ENCODE measurements around the gene CST11.
"Not testable (repeated sequence)": the region's sequence is repeated elsewhere in the genome, so short reads cannot be mapped to it uniquely, and the experiment has no call there.

Gene CST11

GRCh38 chr20:23476015-23476754 lies 23.5 kb upstream of the CST11 start:
- no peak overlapping the region for H3K4me3 ChIP-seq (replicated peaks; ENCODE audit: insufficient read depth, low read length)
- TF ChIP-seq SPI1 (IDR thresholded peaks at IDR 0.05; ENCODE audit: borderline replicate concordance, low read depth) (no peak), REST (IDR thresholded peaks at IDR 0.05; ENCODE audit: insufficient replicate concordance, low read depth) (no peak), POLR2AphosphoS5 (IDR thresholded peaks at IDR 0.05; ENCODE audit: low read depth) (no peak), GABPA (IDR thresholded peaks at IDR 0.05; ENCODE audit: low read depth) (no peak), CTCF (IDR thresholded peaks at IDR 0.05; ENCODE audit: insufficient read depth, low read length) (no peak)
- no peak for DNase-seq (ENCODE audit: low read depth in 1 of 2, low spot score in 1 of 2)
- no peaks in the 10 kb centered on the region for H3K27me3 ChIP-seq (ENCODE audit: insufficient read depth, poor library complexity, severe bottlenecking)
- no peak overlapping the region for H3K27ac ChIP-seq (replicated peaks)

GRCh38 chr20:23475395-23475794 lies 22.7 kb upstream of the CST11 start:
- TF ChIP-seq GABPA (IDR thresholded peaks at IDR 0.05; ENCODE audit: low read depth) (no peak), SPI1 (IDR thresholded peaks at IDR 0.05; ENCODE audit: borderline replicate concordance, low read depth) (no peak), CTCF (IDR thresholded peaks at IDR 0.05; ENCODE audit: insufficient read depth, low read length) (no peak), POLR2AphosphoS5 (IDR thresholded peaks at IDR 0.05; ENCODE audit: low read depth) (no peak), REST (IDR thresholded peaks at IDR 0.05; ENCODE audit: insufficient replicate concordance, low read depth) (no peak)
- no peaks in the 10 kb centered on the region for H3K27me3 ChIP-seq (ENCODE audit: insufficient read depth, poor library complexity, severe bottlenecking)
- no peak for DNase-seq (ENCODE audit: low read depth in 1 of 2, low spot score in 1 of 2)
- no peak overlapping the region for H3K27ac ChIP-seq (replicated peaks)
- H3K4me3 ChIP-seq (replicated peaks; ENCODE audit: insufficient read depth, low read length), result no peak overlapping the region

GRCh38 chr20:23473293-23473692 lies 20.6 kb upstream of the CST11 start:
- not testable (repeated sequence) for H3K4me3 ChIP-seq (replicated peaks; ENCODE audit: insufficient read depth, low read length); H3K27me3 ChIP-seq (ENCODE audit: insufficient read depth, poor library complexity, severe bottlenecking); H3K27ac ChIP-seq (replicated peaks); DNase-seq (ENCODE audit: low read depth in 1 of 2, low spot score in 1 of 2)

- not testable (repeated sequence) for H3K27ac ChIP-seq (replicated peaks); DNase-seq (ENCODE audit: low read depth in 1 of 2, low spot score in 1 of 2); H3K4me3 ChIP-seq (replicated peaks; ENCODE audit: insufficient read depth, low read length); H3K27me3 ChIP-seq (ENCODE audit: insufficient read depth, poor library complexity, severe bottlenecking)
Observed at GRCh38 chr20:23472306-23472705, 19.6 kb upstream of the CST11 start.

GRCh38 chr20:23466961-23467360 lies 14.3 kb upstream of the CST11 start:
- not testable (repeated sequence) for DNase-seq (ENCODE audit: low read depth in 1 of 2, low spot score in 1 of 2); H3K4me3 ChIP-seq (replicated peaks; ENCODE audit: insufficient read depth, low read length); H3K27me3 ChIP-seq (ENCODE audit: insufficient read depth, poor library complexity, severe bottlenecking); H3K27ac ChIP-seq (replicated peaks)

Measured in HL-60 (cell line).